Measurements from ENCODE around the gene MBD3. TPM values are rescaled to one million over a fixed set of nuclear protein-coding genes. Genes with fewer than 3 reads are reported as not detected.
A peak's percentile ranks its signal among the peaks of the same experiment; 100 is the strongest.

Gene MBD3
- total RNA-seq, 1 donor from 2014 or later: 64.2 TPM

DNA sequence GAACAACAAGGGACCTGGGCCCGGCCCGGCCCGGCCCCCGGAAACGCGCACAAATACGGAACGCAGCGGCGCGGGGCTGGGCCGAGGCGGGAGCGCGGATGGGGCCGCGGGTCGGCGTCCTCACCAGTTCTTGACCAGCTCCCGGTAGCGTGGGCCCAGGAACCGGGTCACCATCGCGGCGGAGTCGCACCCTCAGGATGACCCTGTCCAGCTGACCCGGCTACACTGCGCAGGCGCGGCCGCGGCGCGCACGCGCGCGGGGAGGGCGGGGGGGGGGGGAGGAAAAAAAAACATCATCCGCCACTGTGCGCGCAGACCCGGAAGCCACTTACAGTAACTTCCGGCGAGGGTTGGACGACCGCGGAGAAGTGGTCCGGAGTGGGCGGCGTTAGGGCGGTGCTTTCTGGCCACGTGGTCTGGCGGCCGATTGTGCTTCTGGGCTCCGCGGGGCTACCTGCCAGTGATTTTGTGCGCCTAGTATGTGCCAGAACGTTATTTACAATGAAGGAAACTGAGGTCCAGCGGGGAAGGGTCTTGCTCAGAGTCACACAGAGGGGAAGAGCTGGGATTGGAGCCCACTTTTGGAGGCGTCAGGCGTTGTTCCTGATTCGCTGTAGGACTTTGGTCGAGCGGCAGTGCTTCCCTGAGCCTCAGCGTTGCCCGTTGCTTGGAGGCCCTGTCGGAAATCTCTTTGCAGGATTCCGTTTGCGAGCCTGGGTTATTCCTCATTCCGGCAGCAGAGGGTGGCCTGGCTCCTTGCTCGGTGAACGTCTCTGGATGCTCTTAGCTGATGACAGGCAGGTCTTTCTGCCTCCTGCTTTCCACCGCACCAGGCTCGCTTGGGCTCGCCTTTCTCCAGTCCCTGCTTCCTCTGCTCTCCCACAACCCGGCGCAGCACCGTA is 12.8 kb upstream of the MBD3 start, which contains the start of gene UQCR11:
TSS of gene UQCR11 (minus strand) at position 227 of the 902 bp plus-strand sequence. CDS start at position 174, 53 bp downstream.
- intact Hi-C loops (cut with DNase I): loop anchor here (2.0 to 5.0 kb wide), 2 partner anchors 47 to 67 kb away; partner anchors contain the start of gene TCF3
- peak; percentile 96 for ATAC-seq
- DNase-seq (ENCODE audit: missing footprints): peak; percentile 97

GRCh38 chr19:1602091-1602707 is 9.5 kb upstream of the MBD3 start:
- no peak for ATAC-seq
- intact Hi-C loops (cut with DNase I): no loop called here
- peak; percentile 33 for DNase-seq (ENCODE audit: missing footprints)

DNA sequence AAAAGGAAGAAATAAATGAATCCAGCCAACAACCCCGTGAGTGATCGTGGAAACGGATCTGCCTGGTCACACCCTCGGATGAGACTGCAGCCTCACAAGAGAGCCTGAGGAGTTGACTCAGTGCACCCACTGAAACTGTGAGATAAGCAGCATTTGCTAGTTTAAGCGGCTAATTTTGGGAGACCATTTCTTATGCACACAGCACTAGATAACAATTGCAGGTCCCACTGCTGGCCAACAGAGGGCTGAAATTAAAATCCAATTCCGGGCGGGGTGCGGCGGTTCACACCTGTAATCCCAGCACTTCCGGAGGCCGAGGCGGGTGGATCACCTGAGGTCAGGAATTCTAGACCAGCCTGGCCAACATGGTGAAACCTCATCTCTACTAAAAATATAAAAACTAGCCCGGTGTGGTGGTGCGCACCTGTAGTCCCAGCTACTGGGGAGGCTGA is 9.0 kb upstream of the MBD3 start:
- intact Hi-C loops (cut with DNase I): no loop called here
- DNase-seq (ENCODE audit: missing footprints): peak; percentile 71
- no peak for ATAC-seq

GRCh38 chr19:1599460-1599846 is 6.8 kb upstream of the MBD3 start:
- ATAC-seq: no peak

DNA sequence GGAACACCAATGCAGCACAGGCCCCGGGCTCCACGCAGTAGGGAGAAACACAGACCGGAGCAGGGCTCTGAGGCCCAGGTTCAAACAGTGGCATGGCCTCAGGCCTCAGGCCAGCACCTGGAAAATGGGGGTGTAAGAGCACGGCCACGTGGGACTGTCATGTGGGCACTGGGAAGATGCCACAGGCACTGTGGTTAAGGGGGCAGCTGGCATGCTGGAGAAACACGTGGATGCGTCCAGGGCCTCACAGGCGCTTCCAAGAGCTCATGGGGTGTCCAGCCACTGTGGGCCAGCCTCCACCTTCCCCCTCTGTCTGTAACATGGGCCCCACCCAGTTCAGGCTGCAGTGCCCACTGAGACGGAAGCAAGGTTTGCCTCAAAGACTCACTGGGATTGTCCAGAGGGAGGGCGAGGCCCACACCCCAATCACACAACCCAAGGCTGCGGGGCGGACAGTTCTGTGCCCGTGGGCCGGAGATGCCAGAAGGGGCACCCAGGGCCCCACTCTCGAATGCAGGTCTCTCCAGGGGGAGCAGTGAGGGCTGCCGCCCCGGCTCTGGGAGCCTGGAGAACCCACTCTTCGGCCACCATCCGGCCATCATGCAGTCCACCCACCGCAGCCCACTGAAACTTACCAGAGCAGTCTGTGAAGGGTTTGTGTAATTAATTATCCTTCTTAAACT is 6.3 kb upstream of the MBD3 start:
- no peak for ATAC-seq

More at GRCh38 chr19:1599460-1599846, 6.8 kb upstream of the MBD3 start:
- intact Hi-C loops (cut with DNase I): no loop called here
- peak; percentile 43 for DNase-seq (ENCODE audit: missing footprints)

DNA sequence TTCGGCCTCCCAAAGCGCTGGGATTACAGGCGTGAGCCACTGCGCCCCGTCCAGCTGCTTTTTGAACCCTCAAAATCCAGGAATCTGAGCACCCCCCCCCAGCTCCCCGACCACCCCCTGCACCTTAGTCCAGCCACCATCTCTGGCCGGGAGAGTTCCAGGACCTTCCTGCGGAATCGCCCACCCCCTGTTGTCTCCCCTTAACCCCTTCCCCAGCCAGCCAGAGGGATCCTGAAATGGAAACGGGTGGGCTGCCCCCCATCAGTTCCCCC is 772 bp upstream of the MBD3 start:
- DNase-seq (ENCODE audit: missing footprints) (peak; percentile 42), ATAC-seq (no peak)
- intact Hi-C loops (cut with DNase I): no loop called here

More for the DNA sequence above, 6.3 kb upstream of the MBD3 start:
- intact Hi-C loops (cut with DNase I): no loop called here
- peak; percentile 57 for DNase-seq (ENCODE audit: missing footprints)

DNA sequence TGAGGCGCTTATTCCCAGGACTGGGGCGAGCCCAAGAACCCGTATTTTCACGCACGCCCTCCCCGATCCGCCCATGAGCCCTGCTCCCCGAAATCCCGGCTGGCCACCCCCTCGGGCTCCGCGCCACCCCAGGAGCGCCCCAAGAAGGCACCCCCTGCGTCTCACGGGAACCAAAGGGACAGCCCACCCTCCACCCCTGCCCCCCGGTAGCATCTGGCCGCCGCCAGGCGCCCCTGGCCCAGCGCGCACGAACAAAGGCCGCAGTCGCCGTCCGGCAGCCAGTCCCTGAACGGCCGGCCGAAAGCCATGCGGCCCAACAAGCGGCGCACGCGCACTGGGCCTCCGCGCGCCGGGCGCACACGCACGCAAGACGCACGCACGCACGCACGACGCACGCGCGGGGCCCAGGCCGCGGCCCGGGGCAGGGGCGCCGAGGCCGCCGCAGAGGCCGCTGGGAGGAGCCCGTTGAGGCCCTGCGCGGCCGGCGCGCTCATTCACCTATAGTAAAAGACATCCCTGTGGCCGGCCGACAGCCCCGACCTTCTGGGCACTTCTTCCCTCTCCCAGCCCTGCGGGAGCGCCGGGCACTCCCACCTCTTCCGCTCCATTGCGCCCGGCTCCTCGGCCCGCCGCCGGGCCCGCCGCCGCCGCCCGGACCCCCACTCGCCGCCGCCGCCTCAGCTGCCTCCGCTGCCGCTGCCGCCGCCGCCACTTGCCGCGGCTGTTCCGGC is 476 bp downstream of the MBD3 start:
- ATAC-seq: peak; percentile 86
- intact Hi-C loops (cut with DNase I): no loop called here
- DNase-seq (ENCODE audit: missing footprints): peak; percentile 95

GRCh38 chr19:1591421-1592023 is 1.1 kb downstream of the MBD3 start:
- intact Hi-C loops (cut with DNase I): loop anchor here (2.0 kb wide), 1 partner anchor 25 kb away; no protein-coding TSS in a partner anchor
- ATAC-seq (no peak), DNase-seq (ENCODE audit: missing footprints) (peak; percentile 57)

DNA sequence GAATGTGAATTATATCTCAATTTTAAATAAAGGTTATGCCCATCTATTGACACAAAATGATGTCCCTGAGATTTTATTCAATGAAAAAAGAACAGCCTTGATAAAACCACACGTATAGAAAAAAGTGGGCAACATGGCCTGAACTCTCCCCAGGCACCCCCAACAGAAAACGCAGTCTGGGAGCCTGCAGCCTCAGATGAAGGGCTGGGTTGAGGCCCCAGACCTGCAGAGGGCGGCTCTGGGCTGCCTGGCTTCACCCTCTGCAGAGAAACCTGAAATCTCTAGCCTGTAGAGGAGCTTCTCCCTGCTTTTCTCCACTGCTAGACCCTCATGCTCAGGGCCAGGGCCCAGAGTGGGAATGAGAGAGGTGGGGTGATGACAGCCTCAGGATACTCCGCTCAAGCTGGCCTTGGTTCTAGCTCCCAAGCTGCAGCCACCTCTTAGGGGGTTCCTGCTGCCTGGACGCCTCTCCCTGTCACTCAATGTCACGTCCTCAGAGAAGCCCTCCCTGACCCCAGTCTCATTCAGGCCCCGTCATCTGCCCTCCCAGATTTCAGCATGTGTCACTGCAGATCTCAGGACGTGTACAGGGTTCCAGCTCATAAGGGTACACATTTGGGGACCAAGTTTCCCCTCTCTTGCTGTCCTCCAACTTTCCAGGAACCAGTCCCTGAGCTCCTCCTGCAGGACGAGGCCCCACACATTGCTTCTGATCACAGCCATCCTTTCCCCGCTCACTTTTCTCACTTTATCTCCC is 1.8 kb downstream of the MBD3 start:
- intact Hi-C loops (cut with DNase I): loop anchor here (2.0 kb wide), 1 partner anchor 24 kb away; no protein-coding TSS in a partner anchor
- ATAC-seq: no peak
- DNase-seq (ENCODE audit: missing footprints): no peak

- no peak for DNase-seq (ENCODE audit: missing footprints)
- intact Hi-C loops (cut with DNase I): no loop called here
- no peak for ATAC-seq
Measured at GRCh38 chr19:1587872-1588271, 4.8 kb downstream of the MBD3 start.

GRCh38 chr19:1585243-1585580 is 7.5 kb downstream of the MBD3 start:
- no peak for ATAC-seq
- DNase-seq (ENCODE audit: missing footprints): no peak
- intact Hi-C loops (cut with DNase I): no loop called here

- ATAC-seq: no peak
- intact Hi-C loops (cut with DNase I): no loop called here
- no peak for DNase-seq (ENCODE audit: missing footprints)
Measured at GRCh38 chr19:1584500-1585242, 8.0 kb downstream of the MBD3 start.

- no peak for ATAC-seq
- no peak for DNase-seq (ENCODE audit: missing footprints)
- intact Hi-C loops (cut with DNase I): no loop called here
Measured at GRCh38 chr19:1582201-1582600, 10.5 kb downstream of the MBD3 start.

DNA sequence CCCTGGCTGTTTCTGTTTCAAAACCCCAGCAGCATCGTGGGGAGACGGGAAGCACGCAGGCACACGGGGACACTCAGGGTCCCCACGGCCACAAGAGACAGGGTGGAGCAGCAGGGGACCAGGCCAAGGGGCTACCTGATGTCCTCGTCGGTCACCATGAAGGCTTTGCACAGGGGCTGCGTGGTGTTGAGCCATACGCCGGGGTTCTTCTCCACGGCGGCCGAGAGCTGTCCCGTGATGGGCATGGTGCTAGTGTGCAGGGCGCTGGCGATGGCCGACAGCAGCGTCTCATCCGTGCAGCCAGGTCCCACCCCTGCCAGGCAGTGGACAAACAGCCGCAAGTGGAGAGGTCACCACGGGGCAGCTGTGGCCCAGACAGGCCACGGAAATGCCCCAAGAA is 11.7 kb downstream of the MBD3 start:
- intact Hi-C loops (cut with DNase I): no loop called here
- ATAC-seq: no peak
- no peak for DNase-seq (ENCODE audit: missing footprints)

DNA sequence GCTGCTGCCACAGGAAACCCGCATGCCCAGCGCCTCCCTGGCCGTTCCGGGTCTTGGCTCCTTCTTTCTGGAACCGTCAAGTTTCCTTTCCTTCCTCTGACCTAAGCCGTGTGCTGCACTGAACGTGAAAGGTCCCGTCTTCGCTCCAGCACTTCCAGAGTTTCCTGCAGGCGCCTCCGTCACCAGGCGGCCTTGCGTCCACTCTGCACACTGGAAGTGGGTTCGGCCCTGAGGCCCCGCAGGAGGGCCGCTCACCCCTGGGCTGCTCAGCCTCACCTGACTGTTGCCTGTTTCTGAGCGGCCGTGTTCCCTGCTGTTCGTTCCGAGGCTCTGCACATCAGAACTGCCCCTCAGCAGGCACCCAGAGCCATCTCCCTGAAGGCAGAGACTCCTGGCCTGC is 12.3 kb downstream of the MBD3 start:
- intact Hi-C loops (cut with DNase I): no loop called here
- no peak for ATAC-seq
- no peak for DNase-seq (ENCODE audit: missing footprints)

DNA sequence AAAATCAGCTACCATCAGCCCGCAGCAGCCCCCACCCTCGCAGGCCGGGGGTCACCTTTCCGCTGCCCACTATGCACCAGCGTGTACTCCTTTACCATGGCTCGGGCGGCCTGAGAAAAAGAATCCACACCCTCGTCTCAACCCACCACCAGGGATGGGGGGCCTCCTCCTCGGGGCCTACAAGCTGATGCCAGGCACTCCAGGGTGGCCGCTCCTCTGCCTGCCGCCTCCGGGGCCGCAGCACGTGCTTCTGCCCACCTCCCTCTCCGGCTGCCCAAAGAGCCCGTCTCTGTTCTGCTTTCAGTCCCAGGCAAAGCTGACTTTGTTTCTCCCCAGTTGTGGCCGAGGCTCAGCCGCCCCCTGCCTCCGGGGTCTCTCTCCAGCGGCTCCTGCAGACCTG is 13.4 kb downstream of the MBD3 start:
- no peak for DNase-seq (ENCODE audit: missing footprints)
- ATAC-seq: no peak
- intact Hi-C loops (cut with DNase I): no loop called here

DNA sequence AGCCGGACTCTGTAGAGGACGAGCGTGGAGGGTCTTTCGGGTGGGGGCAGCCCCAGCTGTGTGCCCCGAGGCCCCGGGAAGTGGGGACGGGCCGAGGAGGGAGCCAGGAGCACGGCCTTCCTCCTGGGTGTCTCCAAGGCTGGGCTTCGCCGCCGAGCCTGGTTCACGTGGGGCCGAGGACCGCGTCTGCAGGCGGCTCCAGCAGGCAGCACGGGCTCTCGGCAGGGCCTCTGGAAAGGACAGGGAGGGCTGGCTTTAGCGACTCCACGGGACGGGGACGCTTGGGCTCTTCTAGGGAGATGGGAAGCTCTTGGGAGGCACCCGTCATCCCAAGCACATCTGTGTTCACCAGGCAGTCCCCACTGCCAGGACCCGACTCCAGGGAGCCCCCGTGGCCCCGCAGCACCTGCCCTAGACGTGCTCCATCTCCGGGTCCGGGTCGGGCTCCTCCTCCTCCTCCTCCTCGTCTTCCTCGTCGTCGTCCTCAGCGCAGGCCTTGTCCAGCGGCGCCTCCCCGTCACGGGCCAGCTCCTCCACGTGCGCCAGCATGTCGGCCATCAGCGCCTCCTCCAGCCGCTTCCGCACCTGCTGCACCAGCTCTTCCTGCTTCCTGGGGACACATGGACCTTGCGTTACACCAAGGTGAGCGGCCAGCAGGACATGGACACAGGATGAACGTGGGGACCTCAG is 14.6 kb downstream of the MBD3 start:
- no peak for DNase-seq (ENCODE audit: missing footprints)
- intact Hi-C loops (cut with DNase I): no loop called here
- peak; percentile 15 for ATAC-seq
